ENCODE data around the gene YPEL5.

YPEL5 gene

GRCh38 chr2:30157616-30158015 lies 10.8 kb downstream of the YPEL5 start:
- no peak overlapping the region for H3K4me3 ChIP-seq (ENCODE audit: low read depth, low read length)
- no peak for TF ChIP-seq CTCF (IDR thresholded peaks at IDR 0.05; ENCODE audit: borderline replicate concordance, insufficient read depth, low read depth, low read length)

DNA sequence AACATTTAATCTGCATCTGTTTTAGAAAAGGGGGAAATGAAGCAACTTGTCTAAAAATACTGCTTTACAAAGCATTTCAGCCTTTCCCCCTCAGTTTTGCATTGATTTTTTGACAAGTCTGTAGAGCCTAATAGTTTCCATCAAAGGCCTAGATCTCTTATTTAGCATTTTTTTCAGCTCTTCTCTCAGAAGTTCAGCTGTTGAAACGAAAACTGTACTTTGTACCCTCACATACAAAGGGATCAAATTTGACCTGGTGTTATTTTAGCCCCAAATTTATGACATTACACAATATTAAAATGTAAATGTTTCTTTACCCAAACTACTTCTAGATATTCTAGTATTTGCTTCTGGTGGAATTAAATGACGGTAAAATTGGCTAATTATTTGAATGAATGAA lies 13.0 kb downstream of the YPEL5 start:
- TF ChIP-seq CTCF (IDR thresholded peaks at IDR 0.05; ENCODE audit: borderline replicate concordance, insufficient read depth, low read depth, low read length), result no peak
- H3K4me3 ChIP-seq (ENCODE audit: low read depth, low read length), result no peak overlapping the region

DNA sequence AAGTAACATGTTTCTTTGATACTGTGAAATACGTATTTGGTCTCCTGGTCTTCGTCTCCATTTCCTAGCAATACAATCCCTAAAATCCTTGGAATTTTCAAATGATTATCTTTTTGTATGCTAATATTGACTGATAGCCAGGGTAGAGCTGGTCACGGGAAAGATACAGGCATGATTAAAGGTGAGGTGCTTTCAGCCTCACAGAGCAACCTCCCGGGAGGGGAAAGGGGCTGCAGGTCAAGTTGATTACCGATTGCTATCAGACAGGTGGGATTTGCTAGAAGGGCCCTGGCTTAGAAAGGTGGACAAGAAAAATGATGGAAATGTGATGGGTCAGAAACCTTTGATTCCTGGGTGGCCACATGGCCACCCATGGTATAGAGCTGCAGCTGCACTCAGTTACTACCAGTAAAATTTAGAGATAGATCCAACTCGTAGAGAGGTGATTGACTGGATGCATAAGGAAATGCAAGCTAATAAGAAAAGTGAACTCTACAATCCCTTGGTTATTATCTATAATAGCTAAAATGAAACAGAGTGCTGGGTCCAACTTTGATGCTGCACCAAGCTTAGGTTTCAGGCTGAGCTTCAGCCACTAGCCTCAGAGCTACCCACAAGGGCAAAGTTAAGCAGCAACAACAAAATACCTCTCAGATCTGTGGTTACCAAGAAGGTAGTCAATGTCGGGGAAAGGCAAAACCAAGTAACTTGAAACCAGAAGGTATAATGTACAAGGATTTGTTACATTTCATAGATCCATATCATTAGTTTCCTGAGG lies 15.3 kb downstream of the YPEL5 start:
- H3K4me3 ChIP-seq (ENCODE audit: low read depth, low read length), result no peak overlapping the region
- no peak for TF ChIP-seq CTCF (IDR thresholded peaks at IDR 0.05; ENCODE audit: borderline replicate concordance, insufficient read depth, low read depth, low read length)

- H3K4me3 ChIP-seq (ENCODE audit: low read depth, low read length), result no peak overlapping the region
- TF ChIP-seq CTCF (IDR thresholded peaks at IDR 0.05; ENCODE audit: borderline replicate concordance, insufficient read depth, low read depth, low read length), result no peak
These were observed 16.0 kb downstream of the YPEL5 start for GRCh38 chr2:30162806-30163205.

- no peak for TF ChIP-seq CTCF (IDR thresholded peaks at IDR 0.05; ENCODE audit: borderline replicate concordance, insufficient read depth, low read depth, low read length)
These were observed 17.5 kb downstream of the YPEL5 start for GRCh38 chr2:30164131-30164925.

DNA sequence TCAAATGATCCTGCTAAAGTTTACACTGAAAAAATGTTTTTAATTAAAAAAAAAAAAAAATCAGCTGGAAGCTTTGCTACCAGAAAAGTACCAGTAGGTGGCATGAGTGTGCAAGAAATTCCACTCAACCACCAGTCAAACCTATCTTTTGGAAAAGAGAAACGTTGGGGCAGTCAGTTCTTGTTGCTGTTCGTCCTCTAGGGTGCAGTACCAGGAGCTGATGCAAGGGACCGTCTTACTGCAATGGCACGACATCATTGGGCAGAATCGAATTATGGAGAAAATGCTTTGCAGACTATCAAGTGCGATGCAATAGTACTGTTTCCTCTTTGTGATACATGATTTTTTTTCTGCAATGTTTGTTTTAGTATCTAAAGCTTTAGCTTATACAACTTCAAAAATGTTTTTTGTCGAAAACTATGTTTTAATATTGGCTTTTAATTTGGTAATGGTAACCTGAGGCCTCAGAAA lies 18.3 kb downstream of the YPEL5 start:
- H3K4me3 ChIP-seq (ENCODE audit: low read depth, low read length), result no peak overlapping the region
- peak; percentile 80 for TF ChIP-seq CTCF (IDR thresholded peaks at IDR 0.05; ENCODE audit: borderline replicate concordance, insufficient read depth, low read depth, low read length)

More at GRCh38 chr2:30164131-30164925, 17.5 kb downstream of the YPEL5 start:
- no peak overlapping the region for H3K4me3 ChIP-seq (ENCODE audit: low read depth, low read length)
